Thymus (tissue), 11 donors: ENCODE results near the gene ILK. TPM values are rescaled to one million over a fixed set of nuclear protein-coding genes. Genes with fewer than 3 reads are reported as not detected.
A peak's percentile ranks its signal among the peaks of the same experiment; 100 is the strongest.

Experiments
- DNase-seq, 9 donors: peaks; one replicate each; pipeline ENCODE4 v3.0.0-alpha.2; 2013; ENCODE audit warnings: low spot score in 9 of 9, low read depth in 6 of 9, missing footprints in 1 of 9
- H3K27ac ChIP-seq, 2 donors: one replicate each; pipeline ENCODE4 v1.5.1; 2013; ENCODE audit warnings: control low read depth in 1 of 2, low read depth in 1 of 2, low read length in 1 of 2, mild to moderate bottlenecking in 1 of 2, moderate library complexity in 1 of 2
- H3K27me3 ChIP-seq, 2 donors: one replicate each; pipeline ENCODE4 v1.5.1; 2013; ENCODE audit warnings: low read length in 1 of 2; ENCODE audit not compliant: control insufficient read depth in 2 of 2, insufficient read depth in 1 of 2
- H3K36me3 ChIP-seq, 2 donors: one replicate each; pipeline ENCODE4 v1.5.1; 2013; ENCODE audit warnings: low read length in 1 of 2, mild to moderate bottlenecking in 1 of 2, moderate library complexity in 1 of 2; ENCODE audit not compliant: control insufficient read depth in 2 of 2, insufficient read depth in 2 of 2
- H3K4me1 ChIP-seq, 2 donors: one replicate each; pipeline ENCODE4 v1.5.1; 2013; ENCODE audit warnings: low read length in 2 of 2; ENCODE audit not compliant: control insufficient read depth in 2 of 2, insufficient read depth in 2 of 2
- H3K4me3 ChIP-seq, 2 donors: one replicate each; pipeline ENCODE4 v1.5.1; 2013; ENCODE audit warnings: low read length in 2 of 2, control low read depth in 1 of 2, mild to moderate bottlenecking in 1 of 2
- H3K9me3 ChIP-seq, 2 donors: one replicate each; pipeline ENCODE4 v1.5.1; 2013; ENCODE audit warnings: low read length in 1 of 2, mild to moderate bottlenecking in 1 of 2; ENCODE audit not compliant: control insufficient read depth in 2 of 2, insufficient read depth in 1 of 2
- WGBS: extraction: QIAGEN DNeasy Blood & Tissue Kit; methylation state at CpG from one replicate; pipeline ENCODE4 v1.1.7; 2013; 5-methylcytosine and 5-hydroxymethylcytosine counted together
- polyA plus RNA-seq: library from polyadenylated mRNA; stranded (reverse); fragments of 200-250 nt; gene quantifications from one replicate; pipeline ENCODE4 v1.2.3, GENCODE V29; 2013
- total RNA-seq: library from RNA; stranded (reverse); fragments of 120-200 nt; gene quantifications from one replicate; pipeline ENCODE4 v1.2.4, GENCODE V29; 2013
- donor health status: healthy.

ILK gene
- total and polyA plus RNA-seq, 2 donors = 68.6 to 74.6 TPM

- H3K4me1 ChIP-seq = peaks cover 24 to 46% of the 10 kb centered on the region in 2 donors
- peaks cover 33 to 39% of the 10 kb centered on the region in 2 donors for H3K36me3 ChIP-seq
- WGBS = 98% methylated on average over 14 of the region's 14 CpGs
- no peaks in the 10 kb centered on the region for H3K27me3 ChIP-seq
- DNase-seq = no peak
- H3K9me3 ChIP-seq = no peaks in the 10 kb centered on the region
- H3K27ac ChIP-seq = no peak overlapping the region
- no peak overlapping the region for H3K4me3 ChIP-seq
These were observed 5.3 kb downstream of the ILK start for GRCh38 chr11:6608726-6609501.

GRCh38 chr11:6609502-6610015 lies 6.0 kb downstream of the ILK start:
- peaks cover 33 to 39% of the 10 kb centered on the region in 2 donors for H3K36me3 ChIP-seq
- no peaks in the 10 kb centered on the region for H3K9me3 ChIP-seq
- no peak overlapping the region for H3K4me3 ChIP-seq
- WGBS = 84% methylated on average over 8 of the region's 8 CpGs
- no peaks in the 10 kb centered on the region for H3K27me3 ChIP-seq
- no peak overlapping the region for H3K27ac ChIP-seq
- DNase-seq = no peak
- peaks cover 24 to 42% of the 10 kb centered on the region in 2 donors for H3K4me1 ChIP-seq

GRCh38 chr11:6610591-6610990 lies 7.0 kb downstream of the ILK start:
- H3K36me3 ChIP-seq = peaks cover 40 to 45% of the 10 kb centered on the region in 2 donors
- no peak overlapping the region for H3K4me3 ChIP-seq
- no peak overlapping the region for H3K27ac ChIP-seq
- H3K9me3 ChIP-seq = no peaks in the 10 kb centered on the region
- H3K4me1 ChIP-seq = peaks cover 19 to 35% of the 10 kb centered on the region in 2 donors
- WGBS = 97% methylated on average over 6 of the region's 6 CpGs
- H3K27me3 ChIP-seq = no peaks in the 10 kb centered on the region
- DNase-seq = no peak

- WGBS = 23% methylated on average over 39 of the region's 39 CpGs
- DNase-seq = peak in 3 of 9 donors; percentile 23 to 44 (median 30)
- Histone ChIP-seq H3K27me3 (no peaks in the 10 kb centered on the region), H3K36me3 (peaks cover 45 to 51% of the 10 kb centered on the region in 2 donors), H3K9me3 (no peaks in the 10 kb centered on the region), H3K4me1 (peaks cover 19 to 33% of the 10 kb centered on the region in 2 donors), H3K4me3 (peak overlapping the region; percentile 78 to 87), H3K27ac (peak overlapping the region; percentile 68 to 99)
These were observed 7.8 kb downstream of the ILK start for GRCh38 chr11:6611092-6611962.

GRCh38 chr11:6611963-6612212 lies 8.3 kb downstream of the ILK start:
- peak overlapping the region; percentile 99 to 100 for H3K27ac ChIP-seq
- WGBS = under 1% methylated on average over 36 of the region's 36 CpGs
- H3K36me3 ChIP-seq = peaks cover 45 to 53% of the 10 kb centered on the region in 2 donors
- H3K4me1 ChIP-seq = peaks cover 17 to 27% of the 10 kb centered on the region in 2 donors
- no peaks in the 10 kb centered on the region for H3K9me3 ChIP-seq
- peak overlapping the region; percentile 87 to 92 for H3K4me3 ChIP-seq
- no peak for DNase-seq
- no peaks in the 10 kb centered on the region for H3K27me3 ChIP-seq

- H3K4me1 ChIP-seq = peaks cover 15 to 23% of the 10 kb centered on the region in 2 donors
- under 1% methylated on average over 51 of the region's 51 CpGs for WGBS
These were observed 8.9 kb downstream of the ILK start, which contains the start of gene TAF10 for GRCh38 chr11:6612213-6613041. Gene TAF10, minus strand, starts transcription at chr11:6612216. Its CDS starts 27 bp downstream, at chr11:6612189.

GRCh38 chr11:6613496-6613895 lies 9.9 kb downstream of the ILK start:
- peaks cover 37 to 40% of the 10 kb centered on the region in 2 donors for H3K36me3 ChIP-seq

More at GRCh38 chr11:6612213-6613041, 8.9 kb downstream of the ILK start, which contains the start of gene TAF10:
- Histone ChIP-seq H3K9me3 (no peaks in the 10 kb centered on the region), H3K4me3 (peak within 1 kb of the TSS; percentile 87 to 92), H3K36me3 (peaks cover 45 to 51% of the 10 kb centered on the region in 2 donors), H3K27ac (peak within 1 kb of the TSS; percentile 99 to 100), H3K27me3 (no peaks in the 10 kb centered on the region)
- peak; percentile 75 to 96 (median 91) for DNase-seq

GRCh38 chr11:6614446-6614845 lies 10.9 kb downstream of the ILK start:
- Histone ChIP-seq H3K36me3 (peaks cover 28 to 30% of the 10 kb centered on the region in 2 donors), H3K9me3 (no peaks in the 10 kb centered on the region), H3K27me3 (no peaks in the 10 kb centered on the region), H3K4me3 (no peak overlapping the region), H3K4me1 (peaks cover 22 to 33% of the 10 kb centered on the region in 2 donors), H3K27ac (no peak overlapping the region)
- 99% methylated on average over 2 of the region's 2 CpGs for WGBS
- no peak for DNase-seq

More at GRCh38 chr11:6613496-6613895, 9.9 kb downstream of the ILK start:
- H3K4me1 ChIP-seq = peaks cover 19 to 28% of the 10 kb centered on the region in 2 donors
- no peak for DNase-seq
- H3K4me3 ChIP-seq = no peak overlapping the region
- over 99% methylated on average over 3 of the region's 3 CpGs for WGBS
- no peak overlapping the region for H3K27ac ChIP-seq
- no peaks in the 10 kb centered on the region for H3K9me3 ChIP-seq
- H3K27me3 ChIP-seq = no peaks in the 10 kb centered on the region
